H9 (cell line): ENCODE results near the gene PRR7. TPM values are rescaled to one million over a fixed set of nuclear protein-coding genes. Genes with fewer than 3 reads are reported as not detected.
A peak's percentile ranks its signal among the peaks of the same experiment; 100 is the strongest.

Source experiments
- DNase-seq: peaks from one replicate; pipeline ENCODE4 v3.0.0-alpha.2; 2017
- H2AFZ ChIP-seq: one replicate; pipeline ENCODE4 v1.6.1; 2013; ENCODE audit warnings: mild to moderate bottlenecking, low read length, control low read depth, moderate library complexity
- H2AK5ac ChIP-seq: 2 replicates; pipeline ENCODE4 v1.6.1; 2013; ENCODE audit warnings: low read length, control low read depth, mixed read lengths; ENCODE audit not compliant: insufficient read length
- H2BK120ac ChIP-seq: one replicate; pipeline ENCODE4 v1.6.1; 2013; ENCODE audit warnings: low read depth, mild to moderate bottlenecking, low read length, control low read depth, inconsistent platforms; ENCODE audit not compliant: poor library complexity, severe bottlenecking
- H2BK12ac ChIP-seq: 2 replicates; pipeline ENCODE4 v1.6.1; 2013; ENCODE audit warnings: low read length, control low read depth, mixed read lengths, low read depth; ENCODE audit not compliant: insufficient read length
- H2BK15ac ChIP-seq: 2 replicates; pipeline ENCODE4 v1.6.1; 2013; ENCODE audit warnings: low read depth, low read length, control low read depth
- H2BK20ac ChIP-seq: one replicate; pipeline ENCODE4 v1.6.1; 2013; ENCODE audit warnings: low read depth, mild to moderate bottlenecking, low read length, control low read depth, inconsistent platforms; ENCODE audit not compliant: poor library complexity, severe bottlenecking
- H2BK5ac ChIP-seq: 2 replicates; pipeline ENCODE4 v1.6.1; 2013; ENCODE audit warnings: low read length, control low read depth, mixed read lengths; ENCODE audit not compliant: insufficient read length
- H3K14ac ChIP-seq: 2 replicates; pipeline ENCODE4 v1.6.1; 2013; ENCODE audit warnings: low read length, control low read depth; ENCODE audit not compliant: insufficient read depth
- H3K18ac ChIP-seq: 2 replicates; pipeline ENCODE4 v1.6.1; 2013; ENCODE audit warnings: low read depth, mild to moderate bottlenecking, mixed read lengths, low read length, control low read depth; ENCODE audit not compliant: insufficient read length
- H3K23ac ChIP-seq: 2 replicates; pipeline ENCODE4 v1.6.1; 2013; ENCODE audit warnings: low read length, control low read depth, mixed read lengths, low read depth; ENCODE audit not compliant: insufficient read length
- H3K23me2 ChIP-seq: 2 replicates; pipeline ENCODE4 v1.6.1; 2013; ENCODE audit warnings: low read depth, mild to moderate bottlenecking, mixed read lengths, low read length, control low read depth; ENCODE audit not compliant: insufficient read length, poor library complexity, severe bottlenecking
- H3K27ac ChIP-seq: 2 replicates; pipeline ENCODE4 v1.5.1; 2013; ENCODE audit warnings: low read length, control low read depth, mixed read lengths, low read depth; ENCODE audit not compliant: insufficient read length
- H3K27me3 ChIP-seq: 2 replicates; pipeline ENCODE4 v1.6.1; 2013; ENCODE audit warnings: low read length, control low read depth, inconsistent platforms; ENCODE audit not compliant: insufficient read depth
- H3K4ac ChIP-seq: 2 replicates; pipeline ENCODE4 v1.6.1; 2013; ENCODE audit warnings: low read depth, mild to moderate bottlenecking, control low read depth, inconsistent platforms, low read length, moderate library complexity
- H3K4me1 ChIP-seq: 2 replicates; pipeline ENCODE4 v1.6.1; 2013; ENCODE audit warnings: low read length, control low read depth, inconsistent platforms; ENCODE audit not compliant: insufficient read depth
- H3K4me2 ChIP-seq: 2 replicates; pipeline ENCODE4 v1.6.1; 2013; ENCODE audit warnings: low read length, control low read depth, mixed read lengths; ENCODE audit not compliant: insufficient read length, insufficient read depth
- H3K56ac ChIP-seq: 2 replicates; pipeline ENCODE4 v1.6.1; 2013; ENCODE audit warnings: low read depth, mild to moderate bottlenecking, mixed read lengths, low read length, control low read depth; ENCODE audit not compliant: insufficient read length
- H3K79me1 ChIP-seq: 2 replicates; pipeline ENCODE4 v1.6.1; 2013; ENCODE audit warnings: low read depth, mild to moderate bottlenecking, moderate library complexity, low read length, control low read depth, inconsistent platforms; ENCODE audit not compliant: insufficient read depth, poor library complexity, severe bottlenecking
- H3K79me2 ChIP-seq: 2 replicates; pipeline ENCODE4 v1.6.1; 2013; ENCODE audit warnings: low read length, control low read depth, inconsistent platforms; ENCODE audit not compliant: insufficient read depth
- H3K9ac ChIP-seq: 2 replicates; pipeline ENCODE4 v1.6.1; 2013; ENCODE audit warnings: low read length, control low read depth, mixed read lengths; ENCODE audit not compliant: insufficient read length; ENCODE audit errors: extremely low read depth
- H3K9me3 ChIP-seq: one replicate; pipeline ENCODE4 v1.6.1; 2013; ENCODE audit warnings: low read depth, low read length, inconsistent platforms; ENCODE audit not compliant: control insufficient read depth
- H3T11ph ChIP-seq: one replicate; pipeline ENCODE4 v1.6.1; 2013; ENCODE audit warnings: mild to moderate bottlenecking, low read length, control low read depth, inconsistent platforms
- H4K20me1 ChIP-seq: one replicate; pipeline ENCODE4 v1.6.1; 2013; ENCODE audit not compliant: control insufficient read depth, insufficient read length, insufficient read depth
- H4K5ac ChIP-seq: 2 replicates; pipeline ENCODE4 v1.6.1; 2013; ENCODE audit warnings: low read depth, mild to moderate bottlenecking, mixed read lengths, low read length, control low read depth; ENCODE audit not compliant: insufficient read length
- H4K8ac ChIP-seq: replicated peaks from 2 replicates; pipeline ENCODE4 v1.6.1; 2013; ENCODE audit warnings: low read length, control low read depth, mixed read lengths, low read depth; ENCODE audit not compliant: insufficient read length
- H4K91ac ChIP-seq: 2 replicates; pipeline ENCODE4 v1.6.1; 2013; ENCODE audit warnings: low read depth, mild to moderate bottlenecking, moderate library complexity, mixed read lengths, low read length, control low read depth; ENCODE audit not compliant: insufficient read length
- H3K27ac Mint-ChIP-seq, 3 experiments: 2 replicates in 2 of 3; 3 replicates in 1 of 3; pipeline ENCODE4 v1.8.0; 2020 to 2021; ENCODE audit warnings: mixed read lengths in 3 of 3, mild to moderate bottlenecking in 1 of 3, moderate library complexity in 1 of 3
- H3K27me3 Mint-ChIP-seq: 2 replicates; pipeline ENCODE4 v1.8.0; 2021; ENCODE audit warnings: low read depth, mild to moderate bottlenecking, moderate library complexity, mixed read lengths
- H3K36me3 Mint-ChIP-seq, 3 experiments: 2 replicates in 2 of 3; 3 replicates in 1 of 3; pipeline ENCODE4 v1.8.0; 2020 to 2021; ENCODE audit warnings: low read depth in 3 of 3, mixed read lengths in 3 of 3; ENCODE audit not compliant: insufficient read depth in 1 of 3
- H3K4me1 Mint-ChIP-seq, 2 experiments: 2 replicates each; pipeline ENCODE4 v1.8.0; 2020; ENCODE audit warnings: mixed read lengths in 2 of 2
- H3K4me3 Mint-ChIP-seq, 2 experiments: 2 replicates in 1 of 2; 3 replicates in 1 of 2; pipeline ENCODE4 v1.8.0; 2020 to 2021; ENCODE audit warnings: mild to moderate bottlenecking in 2 of 2, mixed read lengths in 2 of 2, moderate library complexity in 1 of 2
- H3K9me3 Mint-ChIP-seq, 2 experiments: 2 replicates in 1 of 2; 3 replicates in 1 of 2; pipeline ENCODE4 v1.8.0; 2020; ENCODE audit warnings: mild to moderate bottlenecking in 2 of 2, mixed read lengths in 2 of 2, moderate library complexity in 1 of 2
- CTCF ChIP-seq: fragments of 200-600 bp; sonication (generic); conservative IDR thresholded peaks from 3 replicates; pipeline ENCODE4 v1.8.0; 2021; ENCODE audit warnings: antibody characterized with exemption, mild to moderate bottlenecking
- WGBS: extraction: QIAGEN DNeasy Blood & Tissue Kit; methylation state at CpG from one replicate; pipeline ENCODE4 v1.1.7; 2013; ENCODE audit warnings: missing lambda C conversion rate, low lambda C conversion rate, mixed read lengths; ENCODE audit not compliant: insufficient read length; ENCODE audit errors: extremely low coverage; 5-methylcytosine and 5-hydroxymethylcytosine counted together
- total RNA-seq: library from RNA; stranded (reverse); gene quantifications from 2 replicates; pipeline ENCODE4 v1.2.1, GENCODE V29; 2021

Gene PRR7
- total RNA-seq, 1 experiment from 2014 or later: 9.6 TPM

- peak within 1 kb of the TSS; percentile 61 for H3K4me2 ChIP-seq
- Mint-ChIP-seq H3K4me1 (peaks cover 44 to 69% of the 10 kb centered on the region in 2 experiments), H3K27ac (peak within 1 kb of the TSS; percentile 70 to 92 (median 89); a peak in 6 of 7 replicates), H3K36me3 (peaks cover 20 to 35% (median 34%) of the 10 kb centered on the region in 3 experiments), H3K4me3 (peak within 1 kb of the TSS; percentile 83 to 89), H3K9me3 (no peaks in the 10 kb centered on the region), H3K27me3 (no peaks in the 10 kb centered on the region; the same call in 1 of the 2 replicates)
- peaks cover 26% of the 10 kb centered on the region; the same call in 1 of the 2 replicates for H3K79me2 ChIP-seq
- H2BK12ac ChIP-seq: no peak within 1 kb of the TSS
- H3K56ac ChIP-seq: no peak within 1 kb of the TSS
- H2BK120ac ChIP-seq: no peak within 1 kb of the TSS
- H3K27ac ChIP-seq: no peak within 1 kb of the TSS
- peak within 1 kb of the TSS; percentile 97 for H3K14ac ChIP-seq
- peak; percentile 71 for DNase-seq
- H2AK5ac ChIP-seq: no peak within 1 kb of the TSS
- peak within 1 kb of the TSS; percentile 85 for H3K9ac ChIP-seq
- no peak within 1 kb of the TSS for H4K8ac ChIP-seq
- no peaks in the 10 kb centered on the region for H3K9me3 ChIP-seq
- H3K23me2 ChIP-seq: peaks cover 4% of the 10 kb centered on the region
- no peaks in the 10 kb centered on the region for H4K20me1 ChIP-seq
- no peak within 1 kb of the TSS for H4K5ac ChIP-seq
- peak within 1 kb of the TSS; percentile 18 for H4K91ac ChIP-seq
- peaks cover 24% of the 10 kb centered on the region; the same call in 1 of the 2 replicates for H3K4me1 ChIP-seq
- no peak within 1 kb of the TSS for H2BK5ac ChIP-seq
- TF ChIP-seq CTCF: no peak
- peaks cover 10% of the 10 kb centered on the region for H3K79me1 ChIP-seq
- no peak within 1 kb of the TSS for H2AFZ ChIP-seq
- H3T11ph ChIP-seq: no peak within 1 kb of the TSS
- H3K27me3 ChIP-seq: no peaks in the 10 kb centered on the region
- H3K23ac ChIP-seq: no peak within 1 kb of the TSS
- no peak within 1 kb of the TSS for H2BK20ac ChIP-seq
- peak within 1 kb of the TSS; percentile 8; the same call in 1 of the 2 replicates for H3K4ac ChIP-seq
- no CpG with 5 or more reads among the region's 69 CpGs for WGBS
- no peak within 1 kb of the TSS for H2BK15ac ChIP-seq
- H3K18ac ChIP-seq: peak within 1 kb of the TSS; percentile 95
Measured at GRCh38 chr5:177473443-177474001, 26.9 kb downstream of the PRR7 start, which contains the start of gene DBN1. Gene DBN1, minus strand, starts transcription at chr5:177473634. Its CDS starts 113 bp downstream, at chr5:177473521.
